ENCODE data around the gene JCAD.

DNA sequence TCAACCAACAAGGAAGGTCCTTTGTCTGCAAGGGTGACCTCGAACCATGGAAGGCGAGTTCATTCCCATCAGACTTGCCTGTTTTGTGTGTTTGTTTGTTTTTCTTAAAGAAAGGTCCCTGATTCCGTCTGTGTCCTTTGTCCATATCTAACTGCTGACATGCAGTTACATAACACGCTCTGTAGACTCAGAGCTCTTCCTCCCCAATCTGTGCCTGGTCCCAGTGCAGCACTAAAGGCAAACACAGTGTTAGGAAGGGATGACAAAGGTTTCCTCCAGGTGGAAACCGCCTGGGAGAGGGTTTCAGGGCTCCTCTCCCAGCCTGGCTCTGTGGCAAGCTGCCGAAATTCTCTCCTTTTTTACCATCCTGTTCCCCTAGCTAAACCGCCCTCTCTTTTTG, 13.4 kb downstream of the JCAD start:
- TF ChIP-seq, protein P1, sequence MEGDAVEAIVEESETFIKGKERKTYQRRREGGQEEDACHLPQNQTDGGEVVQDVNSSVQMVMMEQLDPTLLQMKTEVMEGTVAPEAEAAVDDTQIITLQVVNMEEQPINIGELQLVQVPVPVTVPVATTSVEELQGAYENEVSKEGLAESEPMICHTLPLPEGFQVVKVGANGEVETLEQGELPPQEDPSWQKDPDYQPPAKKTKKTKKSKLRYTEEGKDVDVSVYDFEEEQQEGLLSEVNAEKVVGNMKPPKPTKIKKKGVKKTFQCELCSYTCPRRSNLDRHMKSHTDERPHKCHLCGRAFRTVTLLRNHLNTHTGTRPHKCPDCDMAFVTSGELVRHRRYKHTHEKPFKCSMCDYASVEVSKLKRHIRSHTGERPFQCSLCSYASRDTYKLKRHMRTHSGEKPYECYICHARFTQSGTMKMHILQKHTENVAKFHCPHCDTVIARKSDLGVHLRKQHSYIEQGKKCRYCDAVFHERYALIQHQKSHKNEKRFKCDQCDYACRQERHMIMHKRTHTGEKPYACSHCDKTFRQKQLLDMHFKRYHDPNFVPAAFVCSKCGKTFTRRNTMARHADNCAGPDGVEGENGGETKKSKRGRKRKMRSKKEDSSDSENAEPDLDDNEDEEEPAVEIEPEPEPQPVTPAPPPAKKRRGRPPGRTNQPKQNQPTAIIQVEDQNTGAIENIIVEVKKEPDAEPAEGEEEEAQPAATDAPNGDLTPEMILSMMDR (IDR thresholded peaks at IDR 0.05; ENCODE audit: insufficient read depth, low read length): no peak
- TF ChIP-seq POLR2AphosphoS5 (IDR thresholded peaks at IDR 0.05; ENCODE audit: low read depth) (no peak), REST (IDR thresholded peaks at IDR 0.05; ENCODE audit: insufficient replicate concordance, low read depth) (no peak)
